Natural killer cell (primary cell): Measurements from ENCODE around the gene CEBPB. TPM values are rescaled to one million over a fixed set of nuclear protein-coding genes. Genes with fewer than 3 reads are reported as not detected.
"Not testable (repeated sequence)": the region's sequence is repeated elsewhere in the genome, so short reads cannot be mapped to it uniquely, and the experiment has no call there.

Experiments
- ATAC-seq, 3 donors: fragments of 150-1000 bp in 2 of 3; fragments of 200-7000 bp in 1 of 3; cut with Tn5 transposase; 1 replicate in 1 of 3; 2 replicates in 2 of 3; pipeline ENCODE4 v1.10.0; 2021; ENCODE audit warnings: mild to moderate bottlenecking in 2 of 3, moderate library complexity in 2 of 3
- DNase-seq, 2 donors: peaks; one replicate each; pipeline versions ENCODE4 v3.0.0 to v3.0.0-alpha.2; 2013 to 2021; ENCODE audit warnings: mixed read lengths in 1 of 2
- H3K27ac ChIP-seq: one replicate; pipeline ENCODE4 v1.5.1; 2013; ENCODE audit warnings: mild to moderate bottlenecking, low read length
- H3K27me3 ChIP-seq: one replicate; pipeline ENCODE4 v1.6.1; 2013; ENCODE audit warnings: low read length; ENCODE audit not compliant: control insufficient read depth, insufficient read depth
- H3K36me3 ChIP-seq: one replicate; pipeline ENCODE4 v1.6.1; 2013; ENCODE audit warnings: low read length; ENCODE audit not compliant: control insufficient read depth, insufficient read depth
- H3K4me1 ChIP-seq: one replicate; pipeline ENCODE4 v1.6.1; 2013; ENCODE audit warnings: low read length; ENCODE audit not compliant: control insufficient read depth, insufficient read depth
- H3K4me3 ChIP-seq: one replicate; pipeline ENCODE4 v1.5.1; 2013; ENCODE audit warnings: low read length
- H3K9me3 ChIP-seq: one replicate; pipeline ENCODE4 v1.6.1; 2013; ENCODE audit warnings: low read length; ENCODE audit not compliant: control insufficient read depth, insufficient read depth
- H3K27ac Mint-ChIP-seq, 2 donors: one replicate each; pipeline ENCODE4 v1.8.0; 2022; ENCODE audit warnings: mild to moderate bottlenecking in 2 of 2, mixed read lengths in 2 of 2, moderate library complexity in 1 of 2
- H3K27me3 Mint-ChIP-seq, 2 donors: one replicate each; pipeline ENCODE4 v1.8.0; 2022; ENCODE audit warnings: low read depth in 2 of 2, mixed read lengths in 2 of 2
- H3K36me3 Mint-ChIP-seq: one replicate; pipeline ENCODE4 v1.8.0; 2022; ENCODE audit warnings: mixed read lengths
- H3K4me1 Mint-ChIP-seq, 2 donors: one replicate each; pipeline ENCODE4 v1.8.0; 2022; ENCODE audit warnings: mixed read lengths in 2 of 2
- H3K4me3 Mint-ChIP-seq: one replicate; pipeline ENCODE4 v1.8.0; 2022; ENCODE audit warnings: mild to moderate bottlenecking, moderate library complexity, mixed read lengths
- H3K9me3 Mint-ChIP-seq, 2 donors: one replicate each; pipeline ENCODE4 v1.8.0; 2022; ENCODE audit warnings: mixed read lengths in 2 of 2
- CTCF ChIP-seq: fragments of 200-600 bp; IDR thresholded peaks from one replicate; pipeline ENCODE4 v1.8.0; 2022; ENCODE audit warnings: antibody characterized with exemption
- WGBS: methylation state at CpG from one replicate; pipeline ENCODE4 v1.1.7; 2013; ENCODE audit warnings: missing lambda C conversion rate; ENCODE audit not compliant: insufficient coverage; 5-methylcytosine and 5-hydroxymethylcytosine counted together
- intact Hi-C: fragments of 100-400 bp; cut with micrococcal nuclease; formaldehyde crosslinking; loops from one replicate; pipeline ENCODE4 v1.14.2; 2022
- total RNA-seq, 4 donors: library from RNA; stranded (reverse); fragments of 120-200 nt in 1 of 4; gene quantifications; one replicate each; pipeline versions ENCODE4 v1.2.3 to v1.2.4, GENCODE V29; 2013 to 2022

CEBPB gene
- total RNA-seq, 3 donors from 2014 or later (not counting 1 experiment from before 2014, with no cell fraction given): 32.1 to 79.8 (median 68.2) TPM

DNA sequence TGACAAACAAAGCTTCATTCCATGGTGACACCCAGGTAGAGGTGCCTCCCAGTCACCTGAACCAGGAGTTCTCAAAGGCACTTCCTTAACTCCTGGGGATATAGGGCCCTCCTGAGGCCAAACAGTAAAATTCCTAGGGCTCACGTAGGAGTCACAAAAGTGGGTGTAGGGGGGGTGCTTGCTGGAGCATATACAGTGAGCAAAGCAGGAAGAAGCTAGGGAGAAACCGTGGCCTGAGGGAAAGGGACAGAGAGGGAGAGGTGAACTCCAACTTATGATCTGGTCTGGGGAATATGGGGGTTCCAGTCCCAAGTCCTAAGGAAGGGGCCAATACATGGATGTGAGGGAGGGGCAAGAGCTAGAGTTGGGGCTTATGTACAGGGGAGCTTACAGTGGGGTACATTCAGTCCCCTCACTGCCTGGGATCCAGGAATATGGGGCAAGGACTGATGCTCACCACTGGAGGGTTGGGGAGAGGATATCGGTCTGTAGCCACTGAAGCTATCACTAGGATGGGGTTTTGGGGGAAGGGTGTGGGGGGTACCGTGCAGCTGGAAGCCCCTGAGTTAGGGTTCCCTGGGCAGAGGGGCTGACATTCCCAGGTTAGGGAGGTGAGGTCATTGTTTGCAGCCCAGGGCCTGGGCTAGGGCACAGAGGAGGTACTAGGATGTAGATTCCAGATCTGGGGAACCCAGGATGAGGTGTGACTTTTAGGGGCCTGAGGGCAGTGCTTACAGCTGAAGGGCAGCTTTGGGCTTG, 38.1 kb upstream of the CEBPB start:
- Mint-ChIP-seq H3K27me3 (no peaks in the 10 kb centered on the region), H3K36me3 (no peaks in the 10 kb centered on the region), H3K4me3 (peak overlapping the region; percentile 81), H3K9me3 (no peaks in the 10 kb centered on the region), H3K4me1 (peaks cover 37 to 64% of the 10 kb centered on the region in 2 donors), H3K27ac (peak overlapping the region; percentile 65 to 96)
- ATAC-seq: no peak
- Histone ChIP-seq H3K27me3 (no peaks in the 10 kb centered on the region), H3K36me3 (peaks cover 8% of the 10 kb centered on the region), H3K4me1 (peaks cover 48% of the 10 kb centered on the region), H3K27ac (peak overlapping the region; percentile 74), H3K4me3 (peak overlapping the region; percentile 98), H3K9me3 (no peaks in the 10 kb centered on the region)
- DNase-seq: no peak
- TF ChIP-seq CTCF: no peak
- intact Hi-C loops: loop anchor here (2.0 kb wide), 1 partner anchor 40 kb away; the partner anchor contains the start of gene UBE2V1
- 36% methylated on average over 4 of the region's 4 CpGs for WGBS

DNA sequence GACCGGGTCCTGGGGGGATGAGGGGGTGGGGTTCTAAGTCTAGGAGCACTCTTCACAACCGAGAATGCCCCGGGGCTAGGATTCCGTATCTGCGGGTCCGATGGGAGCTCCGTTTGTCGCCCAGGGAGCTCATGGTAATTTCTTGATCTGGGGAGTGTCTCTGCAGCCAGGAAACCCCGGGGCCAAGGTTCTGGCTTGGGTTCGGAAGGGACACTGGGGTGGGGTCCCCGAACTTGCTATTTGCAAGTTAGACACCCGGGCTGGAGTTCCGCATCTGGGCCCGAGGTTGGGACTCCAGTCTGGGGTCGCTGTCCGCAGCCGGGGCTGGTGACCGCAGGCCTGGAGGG, 37.5 kb upstream of the CEBPB start:
- Histone ChIP-seq H3K4me3 (peak overlapping the region; percentile 98), H3K27me3 (no peaks in the 10 kb centered on the region), H3K27ac (peak overlapping the region; percentile 74), H3K36me3 (peaks cover 5% of the 10 kb centered on the region), H3K9me3 (no peaks in the 10 kb centered on the region), H3K4me1 (peaks cover 43% of the 10 kb centered on the region)
- DNase-seq: no peak
- Mint-ChIP-seq H3K4me3 (peak overlapping the region; percentile 81), H3K27me3 (no peaks in the 10 kb centered on the region), H3K36me3 (no peaks in the 10 kb centered on the region), H3K27ac (peak overlapping the region; percentile 65 to 96), H3K4me1 (peaks cover 34 to 58% of the 10 kb centered on the region in 2 donors), H3K9me3 (no peaks in the 10 kb centered on the region)
- intact Hi-C loops: loop anchor here (2.0 kb wide), 1 partner anchor 40 kb away; the partner anchor contains the start of gene UBE2V1
- no peak for TF ChIP-seq CTCF
- WGBS: under 1% methylated on average over 18 of the region's 18 CpGs
- ATAC-seq: peak in 2 of 3 donors; percentile 0

- Histone ChIP-seq H3K4me1 (peaks cover 42% of the 10 kb centered on the region), H3K9me3 (no peaks in the 10 kb centered on the region), H3K36me3 (peaks cover 5% of the 10 kb centered on the region), H3K27ac (peak within 1 kb of the TSS; percentile 74), H3K4me3 (peak within 1 kb of the TSS; percentile 98), H3K27me3 (no peaks in the 10 kb centered on the region)
- peaks cover 30 to 52% of the 10 kb centered on the region in 2 donors for H3K4me1 Mint-ChIP-seq
- H3K27me3 Mint-ChIP-seq: no peaks in the 10 kb centered on the region
- peak; percentile 83 to 92 for DNase-seq
- no peak for TF ChIP-seq CTCF
- 3% methylated on average over 99 of the region's 99 CpGs for WGBS
- ATAC-seq: peak; percentile 96 to 99 (median 98)
- peak within 1 kb of the TSS; percentile 81 for H3K4me3 Mint-ChIP-seq
- H3K27ac Mint-ChIP-seq: peak within 1 kb of the TSS; percentile 65 to 96
- H3K36me3 Mint-ChIP-seq: no peaks in the 10 kb centered on the region
- intact Hi-C loops: loop anchor here (2.0 kb wide), 1 partner anchor 41 kb away; the partner anchor contains the start of gene UBE2V1
- no peaks in the 10 kb centered on the region for H3K9me3 Mint-ChIP-seq
These were observed 36.9 kb upstream of the CEBPB start, which contains the start of gene PEDS1 for GRCh38 chr20:50153500-50154377. PEDS1 (minus strand) TSS chr20:50153723; CDS start chr20:50153637, 86 bp downstream.

DNA sequence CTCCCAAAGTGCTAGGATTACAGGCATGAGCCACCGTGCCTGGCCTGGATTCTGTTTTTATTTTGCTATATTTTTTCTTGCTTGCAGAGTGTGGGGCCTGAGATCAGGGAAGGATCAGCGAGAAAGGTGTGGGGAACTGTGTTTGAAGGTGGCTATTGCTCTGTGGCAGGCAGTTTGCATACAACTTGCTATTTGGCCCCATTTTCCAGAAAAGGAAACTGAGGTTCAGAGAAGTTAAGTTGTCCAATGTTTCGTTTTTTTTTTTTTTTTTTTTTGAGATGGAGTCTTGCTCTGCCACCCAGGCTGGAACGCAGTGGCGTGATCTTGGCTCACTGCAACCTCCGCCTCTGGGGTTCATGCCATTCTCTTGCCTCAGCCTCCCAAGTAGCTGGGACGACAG, 29.1 kb upstream of the CEBPB start:
- H3K27me3 ChIP-seq, H3K27ac ChIP-seq, H3K9me3 Mint-ChIP-seq, H3K27ac Mint-ChIP-seq, H3K36me3 ChIP-seq, H3K36me3 Mint-ChIP-seq, intact Hi-C loops, DNase-seq, H3K27me3 Mint-ChIP-seq, H3K9me3 ChIP-seq, H3K4me3 Mint-ChIP-seq, H3K4me1 ChIP-seq, H3K4me3 ChIP-seq, ATAC-seq: not testable (repeated sequence)
- H3K4me1 Mint-ChIP-seq: peaks cover 8 to 10% of the 10 kb centered on the region in 2 donors
- WGBS: 96% methylated on average over 7 of the region's 7 CpGs
